Activated naive CD8-positive, alpha-beta T cell treated with anti-CD3 and anti-CD28 coated beads, Interleukin-2, amount 50 U/mL, for 24 hours (primary cell): ENCODE data around the gene ABR.

ENCODE experiments used
- ATAC-seq: fragments of 150-1000 bp; cut with Tn5 transposase; one replicate; pipeline ENCODE4 v1.10.0; 2021
- DNase-seq: peaks from one replicate; pipeline ENCODE4 v3.0.0; 2021
- H3K27ac Mint-ChIP-seq: one replicate; pipeline ENCODE4 v1.8.0; 2021; ENCODE audit warnings: mild to moderate bottlenecking, mixed read lengths
- H3K27me3 Mint-ChIP-seq: one replicate; pipeline ENCODE4 v1.8.0; 2021; ENCODE audit warnings: mixed read lengths
- H3K36me3 Mint-ChIP-seq: one replicate; pipeline ENCODE4 v1.8.0; 2021; ENCODE audit warnings: low read depth, mixed read lengths
- H3K4me1 Mint-ChIP-seq: one replicate; pipeline ENCODE4 v1.8.0; 2021; ENCODE audit warnings: mixed read lengths
- H3K4me3 Mint-ChIP-seq: one replicate; pipeline ENCODE4 v1.8.0; 2021; ENCODE audit warnings: mild to moderate bottlenecking, moderate library complexity, mixed read lengths
- H3K9me3 Mint-ChIP-seq: one replicate; pipeline ENCODE4 v1.8.0; 2021; ENCODE audit warnings: mixed read lengths

ABR gene

DNA sequence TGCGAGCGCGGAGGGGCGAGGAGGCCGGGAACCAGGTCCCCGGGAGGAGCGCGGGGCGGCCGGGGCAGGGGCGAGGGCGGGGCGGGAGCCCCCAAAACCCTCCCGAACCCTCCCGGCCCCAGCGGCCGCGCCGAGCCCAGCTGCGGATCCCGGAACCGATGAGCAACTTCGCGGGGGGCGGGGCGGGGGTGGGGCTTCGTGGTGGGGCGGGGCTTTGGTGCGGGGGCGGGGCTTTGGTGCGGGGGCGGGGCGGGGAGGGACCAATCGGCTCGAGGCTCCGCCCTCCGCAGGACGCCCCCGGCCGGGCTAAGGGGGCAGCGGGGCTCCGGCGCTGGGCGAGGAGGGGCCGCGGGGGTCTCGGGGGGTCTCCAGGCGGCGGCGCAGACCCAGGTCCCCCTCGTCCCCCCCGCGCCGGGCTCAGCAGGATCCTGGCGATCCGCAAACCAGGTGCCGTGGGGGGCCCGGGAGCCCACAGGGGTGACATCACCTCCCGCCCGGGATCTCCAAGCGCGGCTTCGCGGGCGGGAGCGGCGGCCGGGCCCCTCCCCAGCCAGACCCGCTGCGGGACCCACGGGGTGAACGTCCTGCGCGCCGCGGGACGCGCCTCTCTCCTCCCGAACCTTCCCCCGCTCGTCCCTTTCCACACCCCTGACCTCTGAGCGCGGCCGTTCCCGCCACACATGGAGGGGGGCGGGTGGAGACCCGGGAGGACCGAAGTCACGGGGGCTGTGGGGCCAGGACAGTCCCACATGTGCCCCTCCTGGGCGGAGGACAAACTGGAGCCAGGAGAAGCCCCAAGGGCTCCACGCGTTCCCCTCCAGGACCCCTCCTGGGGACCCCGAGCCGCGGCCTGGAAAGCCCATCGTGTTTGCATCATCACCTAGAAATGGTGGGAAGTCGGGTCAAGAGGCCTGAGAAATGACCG, at the start of gene ABR:
Gene ABR (minus strand): TSS at position 164 of the 925 bp plus-strand sequence. CDS start 254 bp downstream, outside the sequence.
- Mint-ChIP-seq H3K27ac (no peak within 1 kb of the TSS), H3K4me1 (peaks cover 18% of the 10 kb centered on the region), H3K36me3 (no peaks in the 10 kb centered on the region), H3K4me3 (peak within 1 kb of the TSS; percentile 67), H3K27me3 (no peaks in the 10 kb centered on the region), H3K9me3 (no peaks in the 10 kb centered on the region)
- ATAC-seq: peak; percentile 23
- DNase-seq: peak; percentile 46

DNA sequence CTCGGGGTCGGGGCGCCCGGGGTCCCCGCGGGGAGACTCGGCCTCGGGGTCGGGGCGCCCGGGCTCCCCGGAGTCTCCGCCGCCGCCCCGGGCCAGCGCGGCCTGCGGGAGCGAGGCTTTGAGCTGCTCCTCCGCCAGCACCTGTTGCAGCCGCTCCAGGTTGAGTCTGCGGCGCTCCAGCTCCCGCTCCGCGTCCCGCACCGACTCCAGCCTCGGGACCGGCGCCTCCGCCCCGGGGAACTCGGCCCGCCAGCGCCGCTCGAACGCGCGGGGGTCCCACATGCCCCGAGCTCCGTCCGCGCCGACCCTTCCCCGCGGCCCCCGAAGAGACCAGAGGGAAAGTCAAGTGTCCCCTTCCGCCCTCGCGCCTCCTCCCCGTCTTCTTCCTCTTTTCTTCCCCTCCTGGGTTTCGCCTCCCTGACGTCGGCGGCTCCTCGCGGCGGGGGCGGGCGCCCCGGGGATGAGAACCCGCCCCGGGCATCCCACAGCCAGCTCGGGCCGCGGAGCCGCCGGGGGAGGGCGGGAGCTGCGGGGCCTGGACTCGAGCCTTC, 49.6 kb upstream of the ABR start:
- peaks cover 44% of the 10 kb centered on the region for H3K27me3 Mint-ChIP-seq
- DNase-seq: peak; percentile 57
- ATAC-seq: peak; percentile 45
- no peak overlapping the region for H3K27ac Mint-ChIP-seq
- peaks cover 19% of the 10 kb centered on the region for H3K4me1 Mint-ChIP-seq
- H3K36me3 Mint-ChIP-seq: peaks cover 2% of the 10 kb centered on the region
- no peaks in the 10 kb centered on the region for H3K9me3 Mint-ChIP-seq
- peak overlapping the region; percentile 55 for H3K4me3 Mint-ChIP-seq

DNA sequence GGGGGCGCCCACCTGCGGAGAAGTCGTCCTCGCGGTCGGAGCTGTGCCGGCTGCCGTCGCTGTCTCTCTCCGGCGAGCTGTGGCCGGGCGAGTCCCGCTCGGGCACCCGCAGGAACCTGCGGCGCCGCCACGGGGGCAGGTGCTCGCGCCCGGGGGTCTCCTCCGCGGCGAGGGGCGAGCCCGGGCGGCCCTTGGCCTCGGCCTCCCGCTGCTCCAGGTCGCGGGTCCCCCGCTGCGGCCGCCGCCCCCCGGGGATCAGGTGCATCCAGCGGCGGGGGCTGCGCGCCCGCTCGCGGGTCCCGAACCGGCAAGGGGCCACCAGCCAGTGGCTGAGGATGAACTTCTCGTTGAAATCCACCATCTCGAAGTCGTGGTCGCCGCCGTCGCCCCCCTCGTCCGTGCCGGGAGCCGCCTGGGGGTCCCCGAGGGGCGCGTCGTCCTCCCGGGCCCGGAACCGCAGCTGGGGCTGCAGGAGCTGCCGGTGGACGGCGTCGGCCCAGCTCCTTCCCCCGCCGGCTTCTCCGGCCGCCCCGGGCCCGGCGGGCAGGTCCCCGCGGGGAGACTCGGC, 49.1 kb upstream of the ABR start:
- DNase-seq: no peak
- Mint-ChIP-seq H3K36me3 (peaks cover 2% of the 10 kb centered on the region), H3K27me3 (peaks cover 41% of the 10 kb centered on the region), H3K4me3 (no peak overlapping the region), H3K9me3 (no peaks in the 10 kb centered on the region), H3K4me1 (peaks cover 19% of the 10 kb centered on the region), H3K27ac (no peak overlapping the region)
- ATAC-seq: no peak

DNA sequence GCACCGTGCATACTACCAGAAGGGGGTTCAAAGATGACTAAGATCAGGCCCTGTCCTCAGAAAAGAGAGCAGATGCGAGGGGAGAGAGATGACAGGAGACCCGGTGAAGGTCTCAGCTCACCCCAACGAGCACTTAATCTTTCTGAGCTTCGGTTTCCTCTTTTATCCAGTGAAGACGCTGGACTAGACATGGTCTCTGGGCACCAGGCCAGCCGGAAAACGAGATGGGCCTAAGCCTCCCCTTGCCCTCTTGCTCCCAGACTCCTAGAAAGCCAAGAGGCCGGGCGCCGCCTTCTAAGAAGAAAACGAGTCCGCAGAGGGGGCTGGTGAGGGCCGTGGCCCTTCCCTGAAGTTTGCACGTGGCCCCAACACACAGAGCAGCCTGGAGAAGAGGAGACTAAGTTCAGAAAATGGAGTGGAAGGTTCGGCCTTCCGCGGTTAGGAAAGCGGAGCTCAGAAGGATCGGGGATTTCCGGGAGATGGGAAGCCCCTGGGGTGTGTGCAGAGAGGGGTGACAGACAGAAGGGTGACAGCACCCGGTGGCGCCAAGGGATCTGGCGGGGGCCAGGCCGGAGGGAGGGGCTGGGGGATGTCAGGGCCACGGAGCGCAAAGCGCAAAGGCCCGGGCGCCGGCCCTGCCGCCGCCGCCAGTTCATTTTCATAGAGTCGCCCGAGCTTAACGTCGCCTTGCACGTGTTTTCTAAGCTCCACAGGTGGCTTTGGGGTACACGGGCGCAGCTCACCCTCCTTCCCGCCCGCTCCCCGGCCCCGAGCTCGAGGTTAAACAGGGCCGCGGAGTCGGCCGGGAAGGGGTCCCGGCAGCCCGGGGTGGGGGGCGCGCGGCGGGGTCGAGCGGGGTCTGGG, 48.4 kb upstream of the ABR start:
- peaks cover 2% of the 10 kb centered on the region for H3K36me3 Mint-ChIP-seq
- H3K27ac Mint-ChIP-seq: peak overlapping the region; percentile 49
- peak overlapping the region; percentile 76 for H3K4me3 Mint-ChIP-seq
- no peaks in the 10 kb centered on the region for H3K9me3 Mint-ChIP-seq
- peaks cover 41% of the 10 kb centered on the region for H3K27me3 Mint-ChIP-seq
- ATAC-seq (peak; percentile 50), DNase-seq (peak; percentile 30)
- H3K4me1 Mint-ChIP-seq: peaks cover 19% of the 10 kb centered on the region

DNA sequence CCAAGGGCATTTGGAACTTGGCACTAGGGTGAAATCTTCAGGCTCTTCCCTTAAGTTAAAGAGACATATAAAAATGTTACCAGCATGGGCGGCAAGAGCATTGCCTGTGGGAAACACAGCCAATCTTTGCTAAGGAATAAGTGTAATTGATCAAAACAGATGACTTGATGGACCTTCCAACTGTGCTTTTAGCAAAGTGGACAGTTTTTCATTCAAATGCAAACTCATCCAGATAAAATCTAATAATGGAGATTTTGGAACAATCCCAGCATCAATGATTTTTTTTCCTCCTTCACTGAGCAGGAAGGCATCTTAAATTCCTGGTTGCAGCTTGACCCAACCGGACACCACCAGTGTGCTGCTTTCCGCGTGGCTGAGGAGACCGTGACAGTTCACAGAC, 47.6 kb upstream of the ABR start:
- H3K27ac Mint-ChIP-seq: no peak overlapping the region
- H3K4me1 Mint-ChIP-seq: peaks cover 19% of the 10 kb centered on the region
- H3K36me3 Mint-ChIP-seq: peaks cover 2% of the 10 kb centered on the region
- peak overlapping the region; percentile 76 for H3K4me3 Mint-ChIP-seq
- H3K9me3 Mint-ChIP-seq: no peaks in the 10 kb centered on the region
- DNase-seq: no peak
- H3K27me3 Mint-ChIP-seq: peaks cover 36% of the 10 kb centered on the region
- no peak for ATAC-seq

DNA sequence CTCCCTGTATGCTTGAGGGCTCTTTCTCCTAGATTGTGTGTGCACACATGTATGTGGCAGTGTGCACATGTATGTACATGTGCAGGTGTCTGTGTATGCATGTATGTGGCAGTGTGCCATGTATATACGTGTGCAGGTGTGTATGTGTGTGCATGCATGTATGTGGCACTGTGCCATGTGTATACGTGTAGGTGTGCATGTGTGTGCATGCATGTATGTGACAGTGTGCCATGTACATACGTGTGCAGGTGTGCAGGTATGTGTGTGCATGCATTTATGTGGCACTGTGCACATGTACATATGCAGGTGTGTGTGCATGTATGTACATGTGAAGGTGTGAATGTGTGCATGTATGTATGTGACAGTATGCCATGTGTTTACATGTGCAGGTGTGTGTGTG, 46.5 kb upstream of the ABR start:
- peaks cover 2% of the 10 kb centered on the region for H3K36me3 Mint-ChIP-seq
- ATAC-seq (no peak), DNase-seq (no peak)
- peaks cover 26% of the 10 kb centered on the region for H3K27me3 Mint-ChIP-seq
- H3K4me3 Mint-ChIP-seq: no peak overlapping the region
- no peak overlapping the region for H3K27ac Mint-ChIP-seq
- peaks cover 15% of the 10 kb centered on the region for H3K4me1 Mint-ChIP-seq
- H3K9me3 Mint-ChIP-seq: no peaks in the 10 kb centered on the region

DNA sequence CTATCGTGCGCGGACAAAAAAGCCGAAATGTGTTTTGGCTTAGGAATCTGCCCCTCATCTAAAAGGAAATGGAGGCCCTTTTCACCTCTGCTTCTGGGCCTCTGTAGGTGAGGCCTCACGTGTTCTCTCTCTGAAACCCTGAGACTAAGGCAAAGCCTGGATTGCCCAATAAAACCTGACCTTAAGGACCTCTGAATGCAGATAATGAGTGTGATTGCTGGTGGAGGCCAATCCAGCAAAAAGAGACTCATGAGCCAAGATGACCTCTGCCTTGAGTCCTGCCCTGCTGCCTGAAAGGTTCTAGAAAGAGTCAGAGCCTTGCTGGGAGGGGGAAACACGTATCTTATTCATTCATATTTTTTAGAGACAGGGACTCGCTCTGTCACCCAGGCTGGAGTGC, 44.5 kb upstream of the ABR start:
- Mint-ChIP-seq H3K4me3 (no peak overlapping the region), H3K4me1 (peaks cover 10% of the 10 kb centered on the region), H3K27me3 (peaks cover 14% of the 10 kb centered on the region), H3K36me3 (no peaks in the 10 kb centered on the region), H3K27ac (no peak overlapping the region), H3K9me3 (no peaks in the 10 kb centered on the region)
- ATAC-seq (no peak), DNase-seq (no peak)

DNA sequence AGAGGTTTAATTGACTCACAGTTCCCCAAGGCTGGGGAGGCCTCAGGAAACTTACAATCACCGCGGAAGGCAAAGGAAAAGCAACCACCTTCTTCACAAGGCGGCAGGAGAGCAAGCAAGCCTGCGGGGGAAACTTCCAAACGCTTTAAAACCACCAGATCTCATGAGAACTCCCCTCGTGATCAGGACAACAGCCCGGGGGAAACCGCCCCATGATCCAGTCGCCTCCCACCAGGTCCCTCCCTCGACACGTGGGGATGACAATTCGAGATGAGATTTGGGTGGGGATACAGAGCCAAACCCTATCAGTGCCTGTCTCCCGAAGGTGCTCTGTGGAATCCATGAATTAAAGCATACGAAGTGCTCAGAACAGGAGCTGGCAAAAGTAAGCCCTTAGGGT, 43.9 kb upstream of the ABR start:
- H3K27ac Mint-ChIP-seq: no peak overlapping the region
- no peaks in the 10 kb centered on the region for H3K9me3 Mint-ChIP-seq
- DNase-seq (no peak), ATAC-seq (no peak)
- H3K4me1 Mint-ChIP-seq: peaks cover 10% of the 10 kb centered on the region
- no peak overlapping the region for H3K4me3 Mint-ChIP-seq
- peaks cover 14% of the 10 kb centered on the region for H3K27me3 Mint-ChIP-seq
- no peaks in the 10 kb centered on the region for H3K36me3 Mint-ChIP-seq

DNA sequence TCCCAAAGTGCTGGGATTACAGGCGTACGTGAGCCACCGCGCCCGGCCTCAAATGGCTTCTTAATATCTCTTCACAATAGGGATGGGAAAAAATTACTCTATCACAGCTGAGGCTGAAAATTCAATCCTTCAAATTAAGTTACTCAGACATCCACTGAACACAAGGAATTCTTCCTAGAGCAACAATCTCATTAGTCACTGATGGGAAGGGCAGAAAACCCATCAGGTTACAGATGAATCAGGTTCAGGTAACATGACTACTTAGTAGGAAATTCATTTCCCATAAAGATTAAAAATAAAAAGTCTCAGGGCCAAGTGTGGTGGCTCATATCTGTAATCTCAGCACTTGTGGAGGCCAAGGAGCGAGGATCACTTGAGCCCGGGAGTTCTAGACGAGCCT, 42.5 kb upstream of the ABR start:
- H3K27me3 Mint-ChIP-seq: peaks cover 4% of the 10 kb centered on the region
- ATAC-seq (no peak), DNase-seq (no peak)
- no peaks in the 10 kb centered on the region for H3K36me3 Mint-ChIP-seq
- no peak overlapping the region for H3K4me3 Mint-ChIP-seq
- no peaks in the 10 kb centered on the region for H3K9me3 Mint-ChIP-seq
- peaks cover 1% of the 10 kb centered on the region for H3K4me1 Mint-ChIP-seq
- no peak overlapping the region for H3K27ac Mint-ChIP-seq

DNA sequence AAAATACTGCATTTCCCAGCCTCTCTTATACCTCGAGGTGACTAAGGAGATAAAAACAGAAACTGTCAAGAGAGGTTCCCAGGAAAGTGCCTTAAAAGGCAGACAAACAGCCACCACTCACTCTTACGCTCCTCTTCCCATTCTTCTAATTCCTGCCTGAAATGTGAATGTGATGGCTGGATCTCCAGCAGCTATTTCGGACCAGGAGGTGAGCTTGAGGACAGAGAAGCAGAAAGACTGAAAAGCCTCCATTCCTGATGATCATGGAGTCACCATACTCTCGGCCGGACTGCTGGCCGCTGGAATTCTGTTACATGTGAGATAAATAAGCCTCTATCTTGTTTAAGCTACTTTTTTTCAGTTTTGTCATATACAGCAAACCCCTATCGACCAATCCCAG, 41.4 kb upstream of the ABR start:
- DNase-seq (no peak), ATAC-seq (no peak)
- Mint-ChIP-seq H3K27ac (no peak overlapping the region), H3K4me3 (no peak overlapping the region), H3K9me3 (no peaks in the 10 kb centered on the region), H3K27me3 (no peaks in the 10 kb centered on the region), H3K36me3 (no peaks in the 10 kb centered on the region), H3K4me1 (no peaks in the 10 kb centered on the region)

DNA sequence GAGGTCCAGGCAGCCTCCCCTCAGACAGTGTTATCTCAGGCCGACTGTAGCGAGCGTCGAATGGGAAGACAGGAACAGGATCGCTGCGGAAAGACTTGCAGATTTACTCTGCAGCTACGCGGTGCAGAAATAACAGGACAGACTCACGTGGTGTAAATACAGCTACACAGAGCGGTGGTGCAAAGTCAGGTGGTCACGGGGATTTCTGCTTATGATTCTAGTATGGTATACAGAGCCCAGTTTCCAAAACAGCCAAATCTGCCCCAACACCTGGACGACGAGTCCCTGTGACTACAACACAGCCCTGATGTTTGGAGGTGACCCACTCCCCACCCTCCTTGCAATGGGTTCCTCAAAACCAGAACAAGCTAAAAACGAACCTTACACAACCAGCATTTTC, 40.6 kb upstream of the ABR start:
- DNase-seq (no peak), ATAC-seq (no peak)
- H3K9me3 Mint-ChIP-seq: no peaks in the 10 kb centered on the region
- H3K27me3 Mint-ChIP-seq: no peaks in the 10 kb centered on the region
- no peaks in the 10 kb centered on the region for H3K36me3 Mint-ChIP-seq
- H3K27ac Mint-ChIP-seq: no peak overlapping the region
- H3K4me1 Mint-ChIP-seq: no peaks in the 10 kb centered on the region
- H3K4me3 Mint-ChIP-seq: no peak overlapping the region

DNA sequence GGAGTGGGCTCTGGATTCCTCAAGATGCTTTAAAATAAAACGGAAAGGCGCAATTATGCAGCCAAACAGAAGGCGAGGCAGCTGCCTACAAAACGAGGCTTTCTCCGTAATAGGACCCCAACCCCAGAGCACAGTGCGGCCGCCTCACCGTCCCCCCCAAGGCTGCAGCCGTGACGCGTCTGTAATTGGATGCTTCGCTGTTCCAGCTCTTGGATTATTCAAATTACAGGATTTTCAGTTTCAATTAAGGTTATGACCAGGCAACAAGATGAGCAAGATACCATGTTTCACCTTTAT, 37.3 kb upstream of the ABR start:
- DNase-seq (no peak), ATAC-seq (no peak)
- Mint-ChIP-seq H3K4me1 (peaks cover 1% of the 10 kb centered on the region), H3K4me3 (no peak overlapping the region), H3K9me3 (no peaks in the 10 kb centered on the region), H3K27ac (no peak overlapping the region), H3K36me3 (no peaks in the 10 kb centered on the region), H3K27me3 (no peaks in the 10 kb centered on the region)

DNA sequence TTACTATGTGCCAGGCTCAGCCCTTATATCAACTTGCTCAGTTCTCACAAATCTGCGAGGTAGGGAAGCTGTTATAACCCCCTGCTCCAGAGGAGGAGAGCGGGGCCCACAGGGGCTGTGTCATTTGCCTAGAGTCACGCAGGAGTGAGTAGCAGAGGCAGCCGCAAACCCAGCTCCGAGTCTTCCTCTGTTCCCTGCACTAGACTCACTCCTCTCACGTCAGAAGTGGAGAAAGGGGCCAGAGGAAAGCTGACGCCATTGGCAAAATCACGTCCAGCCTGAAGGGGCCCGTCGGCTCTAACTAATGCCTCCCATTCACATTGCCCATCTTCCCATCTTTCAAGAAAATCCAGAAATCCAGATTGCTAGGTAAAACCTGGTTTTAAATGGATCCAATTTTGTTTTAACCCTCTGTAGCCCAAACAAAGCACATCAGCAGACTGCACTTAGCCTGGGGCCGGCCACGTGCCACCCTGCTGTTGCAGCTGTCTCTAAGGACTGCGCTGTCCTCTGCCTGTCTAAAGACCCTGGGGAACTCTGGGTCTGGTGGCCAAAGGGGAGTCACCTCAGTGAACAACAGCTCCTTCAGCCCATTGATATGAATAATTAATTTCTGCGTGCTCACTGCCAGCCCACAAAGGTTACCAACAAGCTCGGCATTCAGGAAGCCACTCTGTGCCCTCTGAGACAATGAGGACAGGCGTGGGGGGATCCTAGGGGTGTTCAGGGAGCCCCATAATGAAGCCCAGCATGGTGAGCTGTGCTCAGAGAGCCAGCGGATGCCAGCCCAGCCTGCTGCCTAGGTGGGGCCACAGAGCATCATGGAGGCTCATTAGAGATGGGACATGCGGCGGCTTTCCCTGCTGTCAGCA, 36.7 kb upstream of the ABR start:
- Mint-ChIP-seq H3K27ac (no peak overlapping the region), H3K4me1 (peaks cover 1% of the 10 kb centered on the region), H3K36me3 (no peaks in the 10 kb centered on the region), H3K9me3 (no peaks in the 10 kb centered on the region), H3K27me3 (no peaks in the 10 kb centered on the region), H3K4me3 (no peak overlapping the region)
- no peak for DNase-seq
- ATAC-seq: no peak

DNA sequence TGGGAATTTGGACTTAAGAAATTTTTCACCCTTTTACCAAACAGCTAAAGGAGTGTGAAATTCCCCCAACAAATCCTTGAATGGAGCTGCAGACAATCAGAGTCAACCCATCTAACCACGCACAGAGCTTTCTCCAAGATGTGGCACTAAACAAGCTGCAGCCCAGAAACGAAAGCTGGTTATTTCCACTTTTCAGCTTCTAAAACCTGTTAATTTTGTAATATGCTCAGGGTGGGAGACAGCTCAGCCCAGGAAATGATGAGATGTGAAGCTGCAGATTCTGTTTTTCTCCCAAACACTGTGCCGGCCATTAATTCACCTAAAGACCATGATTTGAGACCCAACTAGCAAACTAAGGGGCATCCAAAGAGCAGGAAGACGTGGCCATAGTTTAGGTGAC, 33.2 kb upstream of the ABR start:
- Mint-ChIP-seq H3K4me3 (no peak overlapping the region), H3K9me3 (no peaks in the 10 kb centered on the region), H3K36me3 (no peaks in the 10 kb centered on the region), H3K27ac (no peak overlapping the region), H3K27me3 (no peaks in the 10 kb centered on the region), H3K4me1 (peaks cover 1% of the 10 kb centered on the region)
- ATAC-seq (no peak), DNase-seq (no peak)
